Fibroblast of lung (primary cell): ENCODE data around the gene HECTD1. TPM values are rescaled to one million over a fixed set of nuclear protein-coding genes. Genes with fewer than 3 reads are reported as not detected.
"Not testable (repeated sequence)": the region's sequence is repeated elsewhere in the genome, so short reads cannot be mapped to it uniquely, and the experiment has no call there.

Experiments
- DNase-seq, 2 donors: peaks; one replicate each; pipeline versions ENCODE4 v3.0.0 to v3.0.0-alpha.2; 2010; ENCODE audit warnings: low read depth in 2 of 2
- H2AFZ ChIP-seq: 2 replicates; pipeline ENCODE4 v1.5.1; 2012; ENCODE audit warnings: low read length, control low read depth, inconsistent platforms
- H3K27ac ChIP-seq: 2 replicates; pipeline ENCODE4 v1.5.1; 2011; ENCODE audit warnings: low read length, control low read depth; ENCODE audit not compliant: insufficient read depth
- H3K27me3 ChIP-seq: 2 replicates; pipeline ENCODE4 v1.5.1; 2011; ENCODE audit warnings: mild to moderate bottlenecking, low read length; ENCODE audit not compliant: control insufficient read depth, insufficient read depth
- H3K36me3 ChIP-seq: 2 replicates; pipeline ENCODE4 v1.5.1; 2011; ENCODE audit warnings: low read length; ENCODE audit not compliant: control insufficient read depth, insufficient read depth
- H3K4me1 ChIP-seq: 2 replicates; pipeline ENCODE4 v1.5.1; 2011; ENCODE audit warnings: low read length; ENCODE audit not compliant: control insufficient read depth, insufficient read depth; ENCODE audit errors: extremely low read depth
- H3K4me2 ChIP-seq: 2 replicates; pipeline ENCODE4 v1.5.1; 2011; ENCODE audit warnings: low read length, control low read depth; ENCODE audit not compliant: insufficient read depth; ENCODE audit errors: extremely low read depth
- H3K4me3 ChIP-seq, 4 experiments: fragments of 200-600 bp in 1 of 4; sonication (generic) in 1 of 4; replicated peaks in 1 of 4; 2 replicates each; pipeline ENCODE4 v1.5.1; 2011 to 2016; ENCODE audit warnings: low read length in 4 of 4, low read depth in 3 of 4, mild to moderate bottlenecking in 3 of 4, control low read depth in 2 of 4, inconsistent platforms in 1 of 4, mixed read lengths in 1 of 4; ENCODE audit not compliant: insufficient read depth in 1 of 4; ENCODE audit errors: control extremely low read depth in 1 of 4
- H3K79me2 ChIP-seq: 2 replicates; pipeline ENCODE4 v1.5.1; 2012; ENCODE audit warnings: mild to moderate bottlenecking, low read length, inconsistent platforms; ENCODE audit not compliant: control insufficient read depth, insufficient read depth
- H3K9ac ChIP-seq: 2 replicates; pipeline ENCODE4 v1.5.1; 2011; ENCODE audit warnings: mild to moderate bottlenecking, low read length, control low read depth; ENCODE audit not compliant: insufficient read depth
- H3K9me3 ChIP-seq: 2 replicates; pipeline ENCODE4 v1.5.1; 2012; ENCODE audit warnings: low read depth, low read length; ENCODE audit not compliant: control insufficient read depth, insufficient read depth
- H4K20me1 ChIP-seq: 2 replicates; pipeline ENCODE4 v1.5.1; 2011; ENCODE audit warnings: low read length; ENCODE audit not compliant: control insufficient read depth, insufficient read depth; ENCODE audit errors: extremely low read depth
- CTCF ChIP-seq, 2 donors: IDR thresholded peaks in 1 of 2; conservative IDR thresholded peaks in 1 of 2; 1 replicate in 1 of 2; 2 replicates in 1 of 2; pipeline ENCODE4 v1.5.1; 2011 to 2012; ENCODE audit warnings: low read length in 2 of 2, control low read depth in 1 of 2, inconsistent platforms in 1 of 2, low read depth in 1 of 2, mild to moderate bottlenecking in 1 of 2
- EZH2 ChIP-seq: IDR thresholded peaks from 2 replicates; pipeline ENCODE4 v1.5.1; 2012; ENCODE audit warnings: low read length, control low read depth, mild to moderate bottlenecking; ENCODE audit errors: missing control alignments
- polyA plus RNA-seq, 2 donors: library from polyadenylated mRNA; depleted of rRNA in 1 of 2; stranded (reverse) in 1 of 2; unstranded in 1 of 2; fragments of >200 nt; gene quantifications; 2 replicates each; pipeline ENCODE4 v1.2.1, GENCODE V29; 2011 to 2012; ENCODE audit warnings: missing spikeins in 1 of 2
- total RNA-seq: library from RNA; depleted of rRNA; stranded (reverse); fragments of >200 nt; gene quantifications from 2 replicates; pipeline ENCODE4 v1.2.1, GENCODE V29; 2014

The HECTD1 gene
- total and polyA plus RNA-seq, 2 donors (not counting 1 experiment from before 2014, with no cell fraction given) = 135 to 534 TPM

GRCh38 chr14:31251028-31251958 lies 43.7 kb upstream of the HECTD1 start:
- Histone ChIP-seq H3K27ac (no peak overlapping the region), H3K36me3 (no peaks in the 10 kb centered on the region), H3K27me3 (no peaks in the 10 kb centered on the region), H3K4me2 (no peak overlapping the region), H2AFZ (no peak overlapping the region), H3K9me3 (no peaks in the 10 kb centered on the region), H3K9ac (no peak overlapping the region), H3K79me2 (no peaks in the 10 kb centered on the region), H4K20me1 (no peaks in the 10 kb centered on the region), H3K4me1 (no peaks in the 10 kb centered on the region), H3K4me3 (no peak overlapping the region)
- no peak for DNase-seq
- no peak for TF ChIP-seq CTCF (conservative IDR thresholded peaks at IDR 0.05 in 1 of 2, IDR thresholded peaks at IDR 0.05 in 1 of 2; ENCODE audit: low read depth in 1 of 2, low read length in 2 of 2)
- no peak for TF ChIP-seq EZH2

- Histone ChIP-seq H3K4me3 (no peak overlapping the region), H3K27me3 (no peaks in the 10 kb centered on the region), H4K20me1 (no peaks in the 10 kb centered on the region), H3K36me3 (no peaks in the 10 kb centered on the region), H2AFZ (no peak overlapping the region), H3K4me2 (no peak overlapping the region), H3K79me2 (no peaks in the 10 kb centered on the region), H3K4me1 (peaks cover 10% of the 10 kb centered on the region), H3K9ac (no peak overlapping the region), H3K27ac (no peak overlapping the region), H3K9me3 (no peaks in the 10 kb centered on the region)
- TF ChIP-seq EZH2 (no peak), CTCF (conservative IDR thresholded peaks at IDR 0.05 in 1 of 2, IDR thresholded peaks at IDR 0.05 in 1 of 2; ENCODE audit: low read depth in 1 of 2, low read length in 2 of 2) (no peak)
- no peak for DNase-seq
These were observed 37.0 kb upstream of the HECTD1 start for GRCh38 chr14:31244626-31245025.

DNA sequence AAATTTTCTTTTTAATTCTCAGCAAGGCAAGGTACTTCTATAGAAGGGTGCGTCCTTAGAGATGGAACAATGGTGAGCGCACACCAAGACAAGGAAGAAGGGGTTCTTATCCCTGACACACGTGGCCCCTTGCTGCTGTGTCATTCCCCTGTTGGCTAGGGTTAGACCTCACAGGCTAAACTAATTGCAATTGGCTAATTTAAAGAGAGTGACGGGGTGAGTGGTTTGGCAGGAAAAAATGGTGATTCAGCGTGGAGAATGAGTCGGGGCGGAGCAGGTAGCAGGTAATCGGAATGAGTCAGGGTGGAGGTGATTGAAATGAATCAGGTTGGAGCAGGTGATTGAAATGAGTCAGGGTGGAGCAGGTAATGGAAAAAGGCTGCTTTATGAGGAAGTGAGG lies 36.3 kb upstream of the HECTD1 start:
- no peak for TF ChIP-seq CTCF (conservative IDR thresholded peaks at IDR 0.05 in 1 of 2, IDR thresholded peaks at IDR 0.05 in 1 of 2; ENCODE audit: low read depth in 1 of 2, low read length in 2 of 2)
- TF ChIP-seq EZH2 = no peak
- no peak overlapping the region for H3K4me2 ChIP-seq
- no peaks in the 10 kb centered on the region for H3K36me3 ChIP-seq
- H3K79me2 ChIP-seq = no peaks in the 10 kb centered on the region
- DNase-seq = no peak
- H3K27ac ChIP-seq = no peak overlapping the region
- no peaks in the 10 kb centered on the region for H3K27me3 ChIP-seq
- H3K9me3 ChIP-seq = no peaks in the 10 kb centered on the region
- no peaks in the 10 kb centered on the region for H4K20me1 ChIP-seq
- no peak overlapping the region for H3K9ac ChIP-seq
- H3K4me3 ChIP-seq = no peak overlapping the region
- H3K4me1 ChIP-seq = peaks cover 10% of the 10 kb centered on the region
- H2AFZ ChIP-seq = no peak overlapping the region

DNA sequence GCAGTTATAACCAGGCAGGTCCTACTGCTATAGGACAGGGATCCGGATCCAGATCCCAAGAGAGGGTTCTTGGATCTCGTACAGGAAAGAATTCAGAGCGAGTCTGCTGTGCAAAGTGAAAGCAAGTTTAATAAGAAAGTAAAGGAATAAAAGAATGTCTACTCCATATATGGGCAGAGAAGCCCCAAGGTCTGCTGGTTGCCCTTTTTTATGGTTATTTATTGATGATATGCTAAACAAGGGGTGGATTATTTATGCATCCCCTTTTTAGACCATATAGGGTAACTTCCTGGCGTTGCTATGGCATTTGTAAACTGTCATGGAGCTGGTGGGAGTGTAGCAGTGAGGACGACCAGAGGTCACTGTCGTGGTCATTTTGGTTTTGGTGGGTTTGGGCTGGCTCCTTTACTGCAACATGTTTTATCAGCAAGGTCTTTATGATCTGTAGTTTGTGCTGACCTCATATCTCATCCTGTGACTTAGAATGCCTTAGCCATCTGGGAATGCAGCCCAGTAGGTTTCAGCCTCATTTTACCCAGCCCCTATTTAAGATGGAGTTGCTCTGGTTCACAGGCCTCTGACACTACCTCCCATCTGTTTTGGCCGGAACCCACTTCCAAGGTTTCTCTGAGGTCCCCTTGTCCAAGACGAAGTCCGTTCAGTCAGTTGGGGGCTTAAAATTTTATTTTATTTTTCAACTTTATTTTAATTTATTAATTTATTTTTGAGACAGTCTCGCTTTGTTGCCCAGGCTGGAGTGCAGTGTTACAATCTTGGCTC lies 34.8 kb upstream of the HECTD1 start:
- Histone ChIP-seq H3K27ac (peak overlapping the region; percentile 62), H2AFZ (peak overlapping the region; percentile 78), H3K4me3 (peak overlapping the region in 2 of 4 experiments; percentile 29 to 34), H3K4me1 (peaks cover 10% of the 10 kb centered on the region), H3K4me2 (peak overlapping the region; percentile 96)
- H3K79me2 ChIP-seq, H3K9ac ChIP-seq, H3K9me3 ChIP-seq, H3K27me3 ChIP-seq, H4K20me1 ChIP-seq, H3K36me3 ChIP-seq: not testable (repeated sequence)
- peak; percentile 63 to 70 for DNase-seq
